TTC549 (cell line): ENCODE measurements around the gene IL21R.

ENCODE experiments used
- FAIRE-seq: peaks from 2 replicates; lab custom pipeline; 2012; peaks lifted over from hg19 to GRCh38; lab: Jason Lieb, UNC

IL21R gene

DNA sequence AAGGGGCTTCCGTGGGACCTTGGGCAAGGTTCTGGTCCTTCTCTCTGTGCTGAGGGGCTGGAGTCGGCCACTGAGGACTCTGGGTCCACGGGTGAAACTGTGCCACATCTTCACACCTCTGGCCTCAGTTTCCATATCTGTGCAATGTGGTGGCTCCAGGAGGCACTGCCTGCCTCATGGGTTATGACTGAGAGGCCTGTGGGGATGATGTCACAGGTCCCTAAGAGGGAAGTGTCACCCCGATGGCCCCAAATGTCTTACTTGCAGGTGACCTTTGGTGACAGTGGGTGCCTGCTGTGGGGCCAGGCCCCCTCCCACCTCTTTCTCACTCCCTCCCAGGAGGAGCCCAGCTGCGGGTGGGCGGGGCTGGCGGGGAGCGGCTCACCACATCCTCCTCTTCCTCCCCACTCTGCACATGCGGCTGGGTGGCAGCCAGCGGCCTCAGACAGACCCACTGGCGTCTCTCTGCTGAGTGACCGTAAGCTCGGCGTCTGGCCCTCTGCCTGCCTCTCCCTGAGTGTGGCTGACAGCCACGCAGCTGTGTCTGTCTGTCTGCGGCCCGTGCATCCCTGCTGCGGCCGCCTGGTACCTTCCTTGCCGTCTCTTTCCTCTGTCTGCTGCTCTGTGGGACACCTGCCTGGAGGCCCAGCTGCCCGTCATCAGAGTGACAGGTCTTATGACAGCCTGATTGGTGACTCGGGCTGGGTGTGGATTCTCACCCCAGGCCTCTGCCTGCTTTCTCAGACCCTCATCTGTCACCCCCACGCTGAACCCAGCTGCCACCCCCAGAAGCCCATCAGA lies at the start of gene IL21R:
TSS of gene IL21R (plus strand) at position 407 of the 801 bp plus-strand sequence. CDS start 27,898 bp downstream, outside the sequence.
- no peak for FAIRE-seq

DNA sequence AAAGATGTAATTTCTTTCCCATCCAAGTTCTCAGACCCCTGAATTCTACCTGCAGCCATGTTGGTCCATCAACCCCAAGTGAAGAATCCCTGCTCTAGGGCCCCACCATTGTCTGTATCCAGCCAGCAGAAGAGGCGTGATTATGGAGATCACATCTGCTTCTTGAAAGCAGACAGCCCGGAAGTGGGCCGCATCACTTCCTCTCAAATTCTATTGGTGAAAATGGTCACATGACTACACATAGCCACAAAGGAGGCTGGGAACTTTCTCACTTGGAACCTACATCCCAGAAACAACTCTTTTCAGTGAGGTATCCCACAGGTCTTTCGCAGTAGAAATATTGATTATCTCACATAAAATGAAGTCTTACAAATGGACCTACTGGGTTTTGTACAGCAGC lies 48.1 kb upstream of the IL21R start:
- no peak for FAIRE-seq

DNA sequence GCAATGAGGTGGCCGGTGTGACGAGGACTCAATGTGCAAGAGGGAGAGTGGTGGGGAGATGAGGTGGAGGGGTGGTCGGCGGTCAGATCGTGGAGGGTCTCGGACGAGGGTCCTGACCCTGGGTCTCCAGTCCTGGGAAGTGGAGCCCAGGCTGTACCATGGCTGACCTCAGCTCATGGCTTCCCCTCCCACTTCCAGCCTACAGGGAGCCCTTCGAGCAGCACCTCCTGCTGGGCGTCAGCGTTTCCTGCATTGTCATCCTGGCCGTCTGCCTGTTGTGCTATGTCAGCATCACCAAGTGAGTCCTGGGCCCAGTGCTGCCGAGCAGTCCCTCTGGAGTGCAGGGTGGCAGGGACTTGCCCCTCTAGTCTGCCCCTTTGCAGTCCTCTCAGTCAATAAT lies 46.4 kb upstream of the IL21R start:
- FAIRE-seq = no peak

- FAIRE-seq = no peak
Measured at GRCh38 chr16:27356794-27357193, 45.2 kb upstream of the IL21R start.

GRCh38 chr16:27359051-27359450 lies 42.9 kb upstream of the IL21R start:
- no peak for FAIRE-seq

- no peak for FAIRE-seq
Measured at GRCh38 chr16:27359615-27360014, 42.4 kb upstream of the IL21R start.

- no peak for FAIRE-seq
Measured at GRCh38 chr16:27361987-27362386, 40.0 kb upstream of the IL21R start.

GRCh38 chr16:27362570-27363245 lies 39.3 kb upstream of the IL21R start:
- FAIRE-seq = no peak

DNA sequence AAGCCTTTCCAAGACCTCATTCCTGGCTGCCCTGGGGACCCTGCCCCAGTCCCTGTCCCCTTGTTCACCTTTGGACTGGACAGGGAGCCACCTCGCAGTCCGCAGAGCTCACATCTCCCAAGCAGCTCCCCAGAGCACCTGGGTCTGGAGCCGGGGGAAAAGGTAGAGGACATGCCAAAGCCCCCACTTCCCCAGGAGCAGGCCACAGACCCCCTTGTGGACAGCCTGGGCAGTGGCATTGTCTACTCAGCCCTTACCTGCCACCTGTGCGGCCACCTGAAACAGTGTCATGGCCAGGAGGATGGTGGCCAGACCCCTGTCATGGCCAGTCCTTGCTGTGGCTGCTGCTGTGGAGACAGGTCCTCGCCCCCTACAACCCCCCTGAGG lies 38.7 kb upstream of the IL21R start:
- no peak for FAIRE-seq

- no peak for FAIRE-seq
Measured at GRCh38 chr16:27363797-27364196, 38.2 kb upstream of the IL21R start.

DNA sequence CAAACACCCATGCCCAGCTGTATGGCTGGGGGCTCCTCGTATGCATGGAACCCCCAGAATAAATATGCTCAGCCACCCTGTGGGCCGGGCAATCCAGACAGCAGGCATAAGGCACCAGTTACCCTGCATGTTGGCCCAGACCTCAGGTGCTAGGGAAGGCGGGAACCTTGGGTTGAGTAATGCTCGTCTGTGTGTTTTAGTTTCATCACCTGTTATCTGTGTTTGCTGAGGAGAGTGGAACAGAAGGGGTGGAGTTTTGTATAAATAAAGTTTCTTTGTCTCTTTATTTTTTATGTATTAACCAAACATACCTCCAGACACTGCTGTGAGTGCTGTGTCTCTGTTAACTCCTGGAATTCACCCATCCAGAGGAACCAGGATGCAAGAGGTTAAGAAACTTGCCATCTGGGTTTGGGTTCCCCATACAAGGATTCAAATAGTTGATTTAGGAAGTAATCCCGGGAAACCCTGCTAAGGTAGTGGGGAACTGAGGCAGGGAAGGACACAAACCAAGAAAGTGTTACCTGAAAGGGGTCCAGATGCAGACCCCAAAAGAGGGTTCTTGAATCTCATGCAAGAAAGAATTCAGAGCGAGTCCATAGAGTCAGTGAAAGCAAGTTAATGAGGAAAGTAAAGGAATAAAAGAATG lies 37.4 kb upstream of the IL21R start:
- no peak for FAIRE-seq

- FAIRE-seq = no peak
Measured at GRCh38 chr16:27365142-27366089, 36.6 kb upstream of the IL21R start.

DNA sequence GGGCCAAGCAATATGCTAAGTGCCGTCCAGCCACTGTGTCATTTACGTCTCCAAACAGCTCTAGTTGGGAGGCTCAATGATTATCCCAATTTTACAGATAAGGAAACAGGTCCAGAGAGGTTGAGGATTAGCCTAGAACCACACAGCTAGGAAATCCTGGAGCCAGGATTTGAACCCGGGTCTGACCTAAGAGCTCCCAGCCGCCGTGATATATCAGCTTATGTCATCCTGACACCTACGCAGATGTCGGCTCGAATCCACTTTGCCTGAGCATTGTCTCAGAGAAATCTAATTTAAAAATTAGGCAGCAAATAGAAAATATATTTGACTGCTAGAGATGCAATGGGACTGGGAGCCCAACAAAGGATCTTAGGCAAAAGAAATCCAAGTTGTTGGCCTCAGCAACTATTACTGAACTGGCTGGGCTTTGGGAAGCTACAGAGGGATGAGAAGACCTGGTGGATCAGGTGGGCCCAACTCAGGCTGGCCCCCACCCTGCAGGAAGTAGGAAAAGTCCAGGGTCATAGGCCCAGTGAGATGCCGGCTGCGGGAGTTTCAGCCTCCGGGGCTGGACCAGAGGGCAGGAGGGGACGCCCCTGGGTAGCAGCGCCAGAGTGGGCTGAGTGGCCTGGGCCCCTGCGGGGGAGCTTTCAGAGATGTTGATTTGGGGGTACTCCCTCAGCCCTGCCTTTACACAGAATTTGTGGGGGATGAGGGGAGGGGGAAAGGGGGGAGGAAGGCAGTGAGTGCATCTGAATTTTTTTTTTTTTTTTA lies 35.1 kb upstream of the IL21R start:
- FAIRE-seq = no peak

- no peak for FAIRE-seq
Measured at GRCh38 chr16:27367461-27368357, 34.3 kb upstream of the IL21R start.

- no peak for FAIRE-seq
Measured at GRCh38 chr16:27368358-27368722, 33.6 kb upstream of the IL21R start.

DNA sequence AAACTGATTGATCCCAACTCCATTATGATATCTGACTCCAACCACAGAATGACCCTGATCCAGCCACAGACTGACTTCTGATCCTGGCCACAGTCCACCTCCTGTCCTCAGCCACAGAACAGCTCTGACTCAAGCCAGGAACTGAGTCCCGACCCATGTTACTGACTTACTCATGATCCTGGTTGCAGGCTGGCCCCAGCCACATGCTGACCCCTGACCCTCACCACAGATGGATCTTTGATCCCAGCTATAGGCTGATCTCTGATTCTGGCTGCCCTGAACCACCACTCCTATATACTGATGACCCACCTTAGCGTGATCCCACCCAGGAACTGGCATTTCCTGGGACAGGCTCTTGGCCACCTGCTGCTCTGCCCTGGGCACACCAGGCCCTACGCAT lies 32.2 kb upstream of the IL21R start:
- no peak for FAIRE-seq

GRCh38 chr16:27370318-27370717 lies 31.7 kb upstream of the IL21R start:
- no peak for FAIRE-seq

DNA sequence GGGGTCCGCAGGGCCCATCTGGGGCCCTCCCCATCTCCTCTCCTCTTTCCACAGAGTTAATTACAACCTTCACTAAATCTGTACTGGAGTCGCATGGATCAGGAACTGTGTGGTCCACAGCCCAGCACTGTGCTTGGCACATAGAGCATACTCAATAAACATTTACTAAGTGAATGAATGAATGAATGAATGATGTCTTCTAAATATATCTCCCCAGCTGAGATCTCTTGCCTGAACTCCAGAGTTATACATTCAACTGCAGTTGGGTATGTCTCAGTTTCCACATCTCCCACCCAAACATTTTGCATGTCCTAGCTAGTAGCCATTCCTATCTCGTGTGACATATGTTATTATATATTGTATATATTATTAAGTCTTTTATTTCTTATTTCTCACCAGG lies 28.7 kb upstream of the IL21R start:
- FAIRE-seq = no peak

DNA sequence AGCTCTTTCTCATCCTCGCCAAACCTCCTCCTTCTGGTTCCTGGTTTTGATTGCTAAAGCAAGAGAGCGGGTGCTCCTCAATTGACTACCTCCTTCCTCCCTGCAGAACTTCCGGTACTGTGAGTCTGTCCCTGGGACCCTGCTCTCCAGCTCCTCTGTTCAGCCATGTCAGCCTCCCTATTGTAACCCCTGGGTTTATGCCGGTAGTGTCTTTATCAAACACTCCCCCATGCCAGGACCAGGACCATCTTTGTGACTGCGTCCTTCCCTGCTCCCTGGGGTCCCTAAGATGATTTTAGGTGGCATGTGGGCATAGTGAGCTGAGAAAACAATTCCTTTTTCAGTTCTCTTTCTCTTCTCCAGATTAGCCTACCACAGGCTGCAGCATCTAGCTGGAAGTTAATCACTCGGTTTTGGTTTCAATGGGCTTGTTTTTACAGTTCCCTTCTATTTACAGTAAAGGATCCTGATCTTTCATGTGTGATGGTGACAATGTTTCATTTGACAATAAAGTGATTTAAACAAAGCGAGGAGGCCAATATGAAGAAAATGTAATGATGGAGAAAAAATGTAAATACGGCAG lies 27.7 kb upstream of the IL21R start:
- FAIRE-seq = no peak

- peak; percentile 62 for FAIRE-seq
Measured at GRCh38 chr16:27374804-27375425, 27.1 kb upstream of the IL21R start.
